CD4-positive, alpha-beta memory T cell (primary cell): Measurements from ENCODE around the gene BIRC6. TPM values are rescaled to one million over a fixed set of nuclear protein-coding genes. Genes with fewer than 3 reads are reported as not detected.

Experiments used
- CTCF ChIA-PET: fragments of 350-600 bp; sonication (Branson Sonifier 250); formaldehyde crosslinking; loops from one replicate; lab custom pipeline; 2021; ENCODE audit warnings: inconsistent platforms; ENCODE audit not compliant: partially characterized antibody; lab: Charles Lee
- POLR2A ChIA-PET: fragments of 350-600 bp; sonication (Branson Sonifier 250); formaldehyde crosslinking; loops from one replicate; lab custom pipeline; 2021; ENCODE audit not compliant: partially characterized antibody; lab: Charles Lee
- DNase-seq, 5 donors: peaks; one replicate each; pipeline versions ENCODE4 v3.0.0 to v3.0.0-alpha.2; 2020 to 2022; ENCODE audit warnings: mixed read lengths in 1 of 5
- H3K27ac ChIP-seq: one replicate; pipeline ENCODE4 v1.7.0; 2013; ENCODE audit warnings: low read depth, low read length
- H3K27me3 ChIP-seq: 2 replicates; pipeline ENCODE4 v1.7.0; 2013; ENCODE audit warnings: mild to moderate bottlenecking, low read length, moderate library complexity; ENCODE audit not compliant: insufficient read depth
- H3K36me3 ChIP-seq: 2 replicates; pipeline ENCODE4 v1.7.0; 2013; ENCODE audit warnings: mild to moderate bottlenecking, low read length, moderate library complexity; ENCODE audit not compliant: insufficient read depth
- H3K4me1 ChIP-seq: 2 replicates; pipeline ENCODE4 v1.7.0; 2013; ENCODE audit warnings: mild to moderate bottlenecking, low read length, moderate library complexity; ENCODE audit not compliant: insufficient read depth
- H3K4me3 ChIP-seq, 2 donors: one replicate each; pipeline ENCODE4 v1.7.0; 2013; ENCODE audit warnings: low read length in 2 of 2, mild to moderate bottlenecking in 1 of 2
- H3K9me3 ChIP-seq, 2 donors: one replicate each; pipeline ENCODE4 v1.7.0; 2013; ENCODE audit warnings: low read length in 2 of 2, control low read depth in 1 of 2; ENCODE audit not compliant: control insufficient read depth in 1 of 2
- H3K27ac Mint-ChIP-seq, 7 donors: one replicate each; pipeline ENCODE4 v1.8.0; 2020 to 2021; ENCODE audit warnings: mixed read lengths in 7 of 7, mild to moderate bottlenecking in 6 of 7, inconsistent platforms in 3 of 7, moderate library complexity in 3 of 7
- H3K27me3 Mint-ChIP-seq, 2 donors: one replicate each; pipeline ENCODE4 v1.8.0; 2020 to 2021; ENCODE audit warnings: mixed read lengths in 2 of 2
- H3K36me3 Mint-ChIP-seq, 2 donors: one replicate each; pipeline ENCODE4 v1.8.0; 2020 to 2021; ENCODE audit warnings: mixed read lengths in 2 of 2, inconsistent platforms in 1 of 2, mild to moderate bottlenecking in 1 of 2
- H3K4me1 Mint-ChIP-seq, 4 donors: one replicate each; pipeline ENCODE4 v1.8.0; 2020 to 2021; ENCODE audit warnings: mixed read lengths in 4 of 4, mild to moderate bottlenecking in 1 of 4
- H3K4me3 Mint-ChIP-seq, 8 donors: one replicate each; pipeline ENCODE4 v1.8.0; 2020 to 2021; ENCODE audit warnings: mixed read lengths in 8 of 8, mild to moderate bottlenecking in 7 of 8, moderate library complexity in 6 of 8, inconsistent platforms in 3 of 8
- H3K9me3 Mint-ChIP-seq, 8 donors: one replicate each; pipeline ENCODE4 v1.8.0; 2020 to 2021; ENCODE audit warnings: mixed read lengths in 8 of 8, mild to moderate bottlenecking in 5 of 8, inconsistent platforms in 3 of 8, moderate library complexity in 1 of 8
- intact Hi-C: fragments of 100-400 bp; cut with micrococcal nuclease; formaldehyde crosslinking; loops from one replicate; pipeline ENCODE4 v1.15.1; 2023
- polyA plus RNA-seq, 2 donors: library from polyadenylated mRNA; unstranded; fragments of 300-500 nt; fragmentation: Illumina TruSeq; gene quantifications; one replicate each; pipeline ENCODE4 v1.2.3, GENCODE V29; 2021
- total RNA-seq, 2 experiments: library from RNA; stranded (reverse); gene quantifications; one replicate each; pipeline ENCODE4 v1.2.3, GENCODE V29; 2021

Gene BIRC6
- total and polyA plus RNA-seq, 4 experiments from 2014 or later: 19.0 to 151 (median 95.0) TPM

DNA sequence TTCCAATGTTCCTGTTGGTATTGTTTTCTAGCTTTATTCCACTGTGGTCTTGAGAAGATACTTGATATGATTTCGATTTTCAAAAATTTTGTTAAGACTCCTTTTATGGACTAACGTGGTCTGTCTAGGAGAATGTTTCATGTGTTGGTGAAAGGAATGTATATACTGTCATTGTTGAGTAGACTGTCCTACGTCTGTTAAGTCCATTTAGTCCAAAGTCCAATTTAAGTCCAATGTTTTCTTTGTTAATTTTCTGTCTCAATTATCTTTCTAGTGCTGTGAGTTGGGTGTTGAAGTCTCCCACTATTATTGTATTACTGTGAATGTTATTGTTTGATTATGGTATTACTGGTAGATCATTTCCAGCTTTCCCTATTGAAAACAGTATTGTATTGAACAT is 215.2 kb downstream of the BIRC6 start:
- Mint-ChIP-seq H3K9me3 (peaks cover 0 to 2% (median 0%) of the 10 kb centered on the region in 8 donors), H3K4me1 (peaks cover 24 to 37% (median 29%) of the 10 kb centered on the region in 4 donors), H3K4me3 (peak overlapping the region in 4 of 8 donors; percentile 2 to 35 (median 10)), H3K27me3 (no peaks in the 10 kb centered on the region), H3K27ac (peak overlapping the region in 3 of 7 donors; percentile 9 to 80 (median 48)), H3K36me3 (peaks cover 28 to 56% of the 10 kb centered on the region in 2 donors)
- no peak for DNase-seq
- Histone ChIP-seq H3K36me3 (peaks cover 8% of the 10 kb centered on the region), H3K4me1 (peaks cover 17% of the 10 kb centered on the region), H3K27me3 (no peaks in the 10 kb centered on the region), H3K9me3 (no peaks in the 10 kb centered on the region), H3K27ac (no peak overlapping the region), H3K4me3 (no peak overlapping the region)
- intact Hi-C loops: no loop called here
- POLR2A ChIA-PET: no interaction called here
- CTCF ChIA-PET: interaction anchor here (0.5 to 0.6 kb wide), 2 partner anchors 19 to 175 kb away, joined by 3 read pairs; no protein-coding TSS in a partner anchor

DNA sequence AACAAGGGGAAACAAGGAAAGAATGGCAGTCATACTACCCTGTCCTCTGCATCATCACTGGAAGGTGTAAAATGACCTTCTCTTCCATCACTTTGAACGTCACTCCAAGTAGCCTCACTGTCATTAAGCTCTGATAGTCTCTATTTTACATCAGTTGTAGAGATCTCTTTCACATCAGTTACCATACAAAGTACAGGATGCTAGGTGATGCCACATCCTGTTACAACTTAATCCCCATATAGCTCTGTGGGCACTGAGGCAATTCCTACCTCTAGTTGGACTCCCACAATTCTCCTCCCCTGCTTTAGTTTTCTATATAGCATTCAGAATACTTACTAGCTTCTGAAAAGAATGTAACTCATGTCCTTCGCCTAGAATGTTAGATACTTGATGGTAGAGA is 215.9 kb downstream of the BIRC6 start:
- no peaks in the 10 kb centered on the region for H3K27me3 ChIP-seq
- Mint-ChIP-seq H3K36me3 (peaks cover 22 to 50% of the 10 kb centered on the region in 2 donors), H3K27ac (peak overlapping the region in 5 of 7 donors; percentile 1 to 60 (median 38)), H3K9me3 (peaks cover 0 to 2% (median 0%) of the 10 kb centered on the region in 8 donors), H3K4me1 (peaks cover 24 to 37% (median 29%) of the 10 kb centered on the region in 4 donors), H3K27me3 (no peaks in the 10 kb centered on the region), H3K4me3 (peak overlapping the region in 4 of 8 donors; percentile 15 to 76 (median 63))
- peak in 2 of 5 donors; percentile 12 to 24 for DNase-seq
- ChIA-PET POLR2A (no interaction called here), CTCF (interaction anchor here (1.2 kb wide), 1 partner anchor 16 kb away, joined by 3 read pairs; no protein-coding TSS in a partner anchor)
- H3K4me3 ChIP-seq: no peak overlapping the region
- H3K4me1 ChIP-seq: peaks cover 17% of the 10 kb centered on the region
- H3K27ac ChIP-seq: no peak overlapping the region
- H3K9me3 ChIP-seq: no peaks in the 10 kb centered on the region
- peaks cover 8% of the 10 kb centered on the region for H3K36me3 ChIP-seq
- intact Hi-C loops: no loop called here

DNA sequence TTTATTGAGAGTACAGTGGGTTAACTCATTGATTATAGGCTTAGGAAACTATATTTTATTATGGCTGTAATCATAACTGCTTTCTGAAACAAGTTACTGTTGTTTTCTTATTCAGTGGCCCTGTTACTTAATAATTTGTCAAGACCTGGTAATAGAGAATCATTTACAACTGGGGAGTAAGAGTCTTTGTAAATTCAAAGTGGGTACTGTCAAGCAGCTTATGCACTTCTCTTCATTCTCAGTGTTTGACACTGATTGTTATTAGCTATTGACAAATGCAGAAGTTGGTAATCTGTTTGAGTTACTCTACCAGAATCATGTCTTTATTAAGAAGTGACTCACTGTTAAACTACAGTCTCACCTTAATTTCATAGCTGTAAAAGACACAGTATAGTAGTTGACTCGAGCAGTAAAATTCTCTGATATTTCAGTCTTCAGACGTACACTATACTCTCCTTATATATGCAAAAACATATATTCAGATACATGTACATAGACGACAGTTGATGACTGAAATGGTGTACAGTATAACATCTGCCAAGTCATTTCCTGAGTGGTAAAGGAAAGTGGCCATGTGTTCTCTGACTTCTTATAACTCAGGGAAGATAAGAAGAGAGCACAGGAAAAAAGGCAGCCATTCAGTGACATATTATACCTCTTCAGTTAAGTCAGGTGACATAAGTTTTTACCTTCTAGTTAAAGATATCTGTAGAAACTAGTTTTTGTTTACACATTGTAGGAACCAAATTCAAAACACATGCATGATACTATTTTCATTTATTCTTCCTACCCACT is 235.0 kb downstream of the BIRC6 start:
- intact Hi-C loops: loop anchor here (5.0 kb wide), 1 partner anchor 40 kb away; no protein-coding TSS in a partner anchor
- Mint-ChIP-seq H3K4me1 (peaks cover 27 to 39% (median 33%) of the 10 kb centered on the region in 4 donors), H3K27ac (peak overlapping the region; percentile 17 to 70 (median 57)), H3K36me3 (peaks cover 14 to 20% of the 10 kb centered on the region in 2 donors), H3K4me3 (peak overlapping the region in 2 of 8 donors; percentile 10 to 50), H3K27me3 (no peaks in the 10 kb centered on the region), H3K9me3 (no peaks in the 10 kb centered on the region)
- H3K4me3 ChIP-seq: no peak overlapping the region
- peaks cover 24% of the 10 kb centered on the region for H3K4me1 ChIP-seq
- H3K36me3 ChIP-seq: peaks cover 5% of the 10 kb centered on the region
- no peak overlapping the region for H3K27ac ChIP-seq
- no peaks in the 10 kb centered on the region for H3K27me3 ChIP-seq
- POLR2A ChIA-PET: no interaction called here
- CTCF ChIA-PET: interaction anchor here (1.0 to 1.6 kb wide), 3 partner anchors 11 to 14 kb away, joined by 3 to 4 read pairs (median 3); no protein-coding TSS in a partner anchor
- DNase-seq: peak in 4 of 5 donors; percentile 1 to 33 (median 15)
- H3K9me3 ChIP-seq: no peaks in the 10 kb centered on the region

DNA sequence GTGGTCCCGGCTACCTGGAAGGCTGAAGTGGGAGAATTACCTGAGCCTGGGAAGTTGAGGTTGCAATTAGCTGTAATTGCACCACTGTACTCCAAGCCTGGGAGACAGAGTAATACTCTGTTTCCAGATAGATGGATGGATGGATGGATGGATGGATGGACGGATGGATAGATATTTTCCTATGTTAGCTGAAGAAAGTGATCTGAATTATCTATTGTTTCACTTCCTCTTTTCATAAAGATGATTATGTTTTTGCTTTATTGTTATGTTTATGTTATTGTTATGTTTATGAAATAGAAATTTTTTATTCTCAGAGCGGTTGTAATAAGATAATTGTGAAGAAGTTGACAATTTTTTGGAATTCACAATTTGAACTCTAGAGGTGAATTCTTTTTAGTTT is 237.8 kb downstream of the BIRC6 start:
- intact Hi-C loops: loop anchor here (5.0 kb wide), 1 partner anchor 42 kb away; no protein-coding TSS in a partner anchor
- no peaks in the 10 kb centered on the region for H3K27me3 ChIP-seq
- CTCF ChIA-PET: no interaction called here
- peaks cover 12% of the 10 kb centered on the region for H3K36me3 ChIP-seq
- peaks cover 20 to 34% of the 10 kb centered on the region in 2 donors for H3K36me3 Mint-ChIP-seq
- H3K4me3 Mint-ChIP-seq: no peak overlapping the region
- H3K4me3 ChIP-seq: no peak overlapping the region
- DNase-seq: no peak
- no peaks in the 10 kb centered on the region for H3K9me3 Mint-ChIP-seq
- no peaks in the 10 kb centered on the region for H3K27me3 Mint-ChIP-seq
- H3K4me1 Mint-ChIP-seq: peaks cover 23 to 32% (median 27%) of the 10 kb centered on the region in 4 donors
- peak overlapping the region in 1 of 7 donors; percentile 80 for H3K27ac Mint-ChIP-seq
- H3K9me3 ChIP-seq: no peaks in the 10 kb centered on the region
- peaks cover 24% of the 10 kb centered on the region for H3K4me1 ChIP-seq
- POLR2A ChIA-PET: no interaction called here
- H3K27ac ChIP-seq: no peak overlapping the region

DNA sequence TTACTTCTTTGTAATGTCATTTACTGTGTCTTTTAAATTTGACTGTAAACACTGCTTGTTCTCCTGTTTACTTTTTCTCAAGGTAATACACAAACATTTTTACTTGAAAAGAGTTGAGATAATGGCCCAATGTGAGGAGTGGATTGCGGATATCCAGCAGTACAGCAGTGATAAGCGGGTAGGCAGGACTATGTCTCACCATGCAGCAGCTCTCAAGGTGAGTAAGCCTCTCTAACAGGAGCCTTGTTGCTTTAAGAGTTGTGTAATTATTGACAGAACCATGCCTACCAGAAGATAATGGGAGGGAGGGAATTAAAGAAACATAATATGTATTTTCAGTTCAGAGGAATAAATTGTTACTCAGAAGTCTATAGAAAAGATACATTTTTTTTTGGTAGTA is 254.5 kb downstream of the BIRC6 start:
- Mint-ChIP-seq H3K27me3 (no peaks in the 10 kb centered on the region), H3K36me3 (peaks cover 29 to 69% of the 10 kb centered on the region in 2 donors), H3K4me3 (no peak overlapping the region), H3K27ac (no peak overlapping the region), H3K4me1 (peaks cover 0 to 5% (median under 1%) of the 10 kb centered on the region in 4 donors), H3K9me3 (peaks cover 0 to 2% (median 0%) of the 10 kb centered on the region in 8 donors)
- Histone ChIP-seq H3K4me3 (no peak overlapping the region), H3K4me1 (no peaks in the 10 kb centered on the region), H3K36me3 (peaks cover 42% of the 10 kb centered on the region), H3K27ac (no peak overlapping the region), H3K27me3 (no peaks in the 10 kb centered on the region), H3K9me3 (no peaks in the 10 kb centered on the region)
- ChIA-PET POLR2A (no interaction called here), CTCF (no interaction called here)
- DNase-seq: no peak
- intact Hi-C loops: no loop called here

DNA sequence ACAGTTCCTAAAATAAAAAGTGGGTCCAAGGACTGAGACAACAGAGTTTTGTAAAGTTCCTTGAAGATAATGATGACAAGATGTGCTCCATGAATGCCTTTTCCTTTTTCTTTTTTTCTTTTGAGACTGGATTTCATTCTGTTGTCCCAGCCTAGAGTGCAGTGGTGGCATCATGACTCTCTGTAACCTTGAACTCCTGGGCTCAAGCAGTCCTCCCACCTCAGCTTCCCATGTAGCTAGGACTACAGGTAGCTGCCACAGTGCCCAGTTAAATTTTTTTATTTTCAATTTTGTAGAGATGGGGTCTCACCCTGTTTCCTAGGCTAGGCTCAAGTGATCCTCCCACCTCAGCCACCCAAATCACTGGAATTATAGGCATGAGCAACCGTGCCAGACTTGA is 254.9 kb downstream of the BIRC6 start:
- POLR2A ChIA-PET: no interaction called here
- peaks cover 29 to 72% of the 10 kb centered on the region in 2 donors for H3K36me3 Mint-ChIP-seq

DNA sequence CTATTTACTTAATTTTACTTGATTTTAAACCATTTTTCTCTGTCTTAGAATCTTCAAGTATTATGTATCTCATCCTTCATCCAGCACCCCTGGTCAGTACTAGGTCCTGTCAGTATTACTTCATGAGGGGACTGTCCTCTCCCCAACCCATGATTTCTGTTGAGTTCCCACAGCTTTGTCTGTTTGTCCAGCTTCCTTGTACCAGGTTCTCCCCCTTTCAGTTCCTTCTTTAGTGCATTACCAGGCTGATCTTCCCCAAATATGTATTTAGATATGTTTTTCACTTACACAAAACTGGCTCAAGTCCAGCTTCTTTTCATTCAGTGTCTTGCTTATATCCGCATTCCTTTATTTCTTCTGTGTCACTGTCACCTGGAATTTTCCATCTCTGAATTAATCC is 257.3 kb downstream of the BIRC6 start:
- Histone ChIP-seq H3K27ac (no peak overlapping the region), H3K9me3 (no peaks in the 10 kb centered on the region), H3K36me3 (peaks cover 51% of the 10 kb centered on the region), H3K4me1 (no peaks in the 10 kb centered on the region), H3K4me3 (no peak overlapping the region), H3K27me3 (no peaks in the 10 kb centered on the region)
- DNase-seq: no peak
- H3K36me3 Mint-ChIP-seq: peaks cover 35 to 69% of the 10 kb centered on the region in 2 donors
- peaks cover 0 to 2% (median 0%) of the 10 kb centered on the region in 8 donors for H3K9me3 Mint-ChIP-seq
- POLR2A ChIA-PET: no interaction called here
- H3K4me3 Mint-ChIP-seq: peak overlapping the region in 1 of 8 donors; percentile 39
- H3K4me1 Mint-ChIP-seq: peaks cover 0 to 5% (median under 1%) of the 10 kb centered on the region in 4 donors
- peak overlapping the region in 5 of 7 donors; percentile 13 to 85 (median 65) for H3K27ac Mint-ChIP-seq
- CTCF ChIA-PET: no interaction called here
- intact Hi-C loops: no loop called here
- no peaks in the 10 kb centered on the region for H3K27me3 Mint-ChIP-seq

More for the DNA sequence above, 254.9 kb downstream of the BIRC6 start:
- Histone ChIP-seq H3K36me3 (peaks cover 42% of the 10 kb centered on the region), H3K4me3 (no peak overlapping the region), H3K27ac (no peak overlapping the region), H3K4me1 (no peaks in the 10 kb centered on the region), H3K27me3 (no peaks in the 10 kb centered on the region), H3K9me3 (no peaks in the 10 kb centered on the region)
- Mint-ChIP-seq H3K4me1 (peaks cover 0 to 5% (median under 1%) of the 10 kb centered on the region in 4 donors), H3K4me3 (no peak overlapping the region), H3K27ac (peak overlapping the region in 1 of 7 donors; percentile 49), H3K9me3 (peaks cover 0 to 2% (median 0%) of the 10 kb centered on the region in 8 donors), H3K27me3 (no peaks in the 10 kb centered on the region)
- intact Hi-C loops: no loop called here
- DNase-seq: no peak
- CTCF ChIA-PET: no interaction called here
